HG03565 (cell line): ENCODE data around the gene TRIP4.
"Not testable (repeated sequence)": the region's sequence is repeated elsewhere in the genome, so short reads cannot be mapped to it uniquely, and the experiment has no call there.

Experiments used
- ATAC-seq: cut with Tn5 transposase; IDR thresholded peaks from one replicate; pipeline ENCODE4 v1.9.1; 2021; ENCODE audit warnings: mild to moderate bottlenecking, moderate library complexity; ENCODE audit not compliant: unreplicated experiment

TRIP4 gene

DNA sequence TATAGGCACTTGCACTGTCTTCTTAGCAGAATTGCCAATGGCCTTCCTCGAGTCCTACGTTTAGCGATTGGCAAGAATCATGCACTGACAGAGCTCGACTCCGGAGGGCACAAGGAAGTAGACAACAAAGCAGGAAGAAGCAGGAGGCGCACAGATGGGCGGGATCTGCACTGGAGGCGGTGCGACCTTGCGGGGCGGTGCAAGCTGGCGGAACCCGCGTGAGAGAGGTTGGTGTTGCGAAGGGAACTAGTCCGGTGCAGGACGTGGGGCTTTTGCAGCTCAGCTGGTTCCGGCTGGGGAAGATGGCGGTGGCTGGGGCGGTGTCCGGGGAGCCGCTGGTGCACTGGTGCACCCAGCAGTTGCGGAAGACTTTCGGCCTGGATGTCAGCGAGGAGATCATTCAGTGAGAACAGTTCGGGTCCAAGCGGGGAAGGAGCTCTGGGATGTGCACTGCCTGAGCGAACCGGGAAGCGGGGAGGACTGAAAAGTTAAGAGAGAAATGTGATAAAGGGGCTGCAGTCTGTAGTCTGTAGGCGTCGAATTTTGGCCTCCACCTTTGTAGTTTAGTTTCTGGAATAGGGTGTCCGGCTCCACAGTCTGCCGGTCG lies at the start of gene TRIP4:
Gene TRIP4 (plus strand): TSS at position 275 of the 607 bp plus-strand sequence. CDS start 28 bp downstream, at position 303.
- ATAC-seq = peak; percentile 96

DNA sequence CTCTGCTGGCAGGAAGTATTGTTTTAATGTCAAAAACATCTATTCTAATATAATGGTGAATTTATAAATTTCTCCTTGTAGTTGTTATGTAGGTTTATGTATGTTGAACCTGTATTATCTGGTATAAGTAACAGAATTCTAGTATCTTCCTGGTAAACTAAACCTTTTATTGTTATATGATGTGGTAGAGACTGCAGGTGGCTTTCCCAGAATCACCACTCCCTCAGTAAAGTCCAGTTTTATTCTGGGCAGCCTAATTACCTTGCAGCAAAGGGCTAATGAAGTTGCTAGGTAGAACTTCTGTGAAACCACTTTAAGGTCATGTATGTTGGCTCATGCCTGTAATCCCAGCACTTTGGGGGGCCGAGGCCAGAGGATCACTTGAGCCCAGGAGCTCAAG lies 47.3 kb upstream of the TRIP4 start:
- no peak for ATAC-seq

- ATAC-seq = no peak
Observed at GRCh38 chr15:64341961-64342360, 45.7 kb upstream of the TRIP4 start.

DNA sequence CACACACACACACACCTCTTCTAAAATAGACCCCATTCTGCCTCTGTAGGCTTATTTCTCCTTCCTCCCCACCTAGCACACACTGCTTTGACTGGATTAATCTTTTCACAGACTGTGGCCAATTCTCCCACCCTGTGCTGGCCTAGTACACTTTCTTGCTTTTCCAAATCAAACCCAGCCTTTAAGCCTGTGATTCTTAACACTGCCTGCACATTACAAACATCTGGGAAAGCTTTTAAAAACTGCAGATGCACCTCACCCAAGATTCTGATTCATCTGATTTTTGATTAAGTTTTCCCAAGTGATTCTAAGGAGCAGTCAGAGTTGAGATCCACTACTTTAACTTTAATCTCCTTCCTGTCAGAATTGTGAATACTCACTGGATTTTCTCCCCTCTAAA lies 44.4 kb upstream of the TRIP4 start:
- ATAC-seq = no peak

DNA sequence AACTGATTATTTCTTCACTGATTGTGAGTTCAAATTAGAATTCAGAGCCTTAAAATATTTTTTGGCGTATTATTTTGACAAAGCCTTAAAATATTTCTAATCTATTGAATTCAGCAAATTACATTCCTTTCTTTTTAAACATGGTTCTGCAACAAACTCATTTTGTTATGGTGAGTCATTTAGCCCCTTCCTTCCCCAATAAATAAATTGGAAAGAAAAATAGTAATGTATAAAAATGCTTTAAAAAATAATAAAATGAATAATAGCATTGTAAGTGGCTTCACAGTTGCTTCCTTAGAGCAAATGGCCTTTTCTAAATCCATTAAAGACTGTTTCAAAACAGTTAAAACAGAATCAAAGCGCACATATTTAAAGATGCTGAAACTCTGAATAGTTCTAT lies 43.8 kb upstream of the TRIP4 start:
- ATAC-seq = no peak

DNA sequence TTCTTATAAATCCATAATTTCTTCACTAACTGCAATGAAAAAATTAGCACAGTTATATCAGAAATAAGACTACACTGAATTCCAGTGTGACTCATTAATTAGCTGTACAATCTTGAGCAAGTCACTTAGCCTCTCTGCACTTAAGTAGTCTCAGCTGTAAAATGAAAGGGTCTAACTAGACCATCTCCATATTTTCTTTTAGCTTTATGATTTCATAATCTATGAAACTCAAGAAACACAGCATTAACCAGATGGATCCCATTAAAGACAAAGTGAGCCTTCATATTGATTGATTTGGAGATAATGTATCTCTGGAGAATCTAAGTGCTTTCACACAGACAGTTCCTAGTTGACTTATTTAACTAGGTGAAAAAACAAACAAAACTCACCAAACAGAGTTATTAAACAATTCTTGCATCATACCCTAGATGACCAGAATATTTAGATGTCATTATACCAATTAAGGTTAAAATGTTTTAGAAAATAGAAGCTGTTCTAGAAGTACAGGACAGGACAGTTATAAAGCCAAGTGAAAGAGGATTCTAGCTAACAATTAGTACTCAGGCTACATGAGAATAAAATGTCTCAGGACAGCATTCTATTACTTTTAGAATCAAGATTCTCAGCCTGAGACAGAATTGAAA lies 42.9 kb upstream of the TRIP4 start:
- no peak for ATAC-seq

DNA sequence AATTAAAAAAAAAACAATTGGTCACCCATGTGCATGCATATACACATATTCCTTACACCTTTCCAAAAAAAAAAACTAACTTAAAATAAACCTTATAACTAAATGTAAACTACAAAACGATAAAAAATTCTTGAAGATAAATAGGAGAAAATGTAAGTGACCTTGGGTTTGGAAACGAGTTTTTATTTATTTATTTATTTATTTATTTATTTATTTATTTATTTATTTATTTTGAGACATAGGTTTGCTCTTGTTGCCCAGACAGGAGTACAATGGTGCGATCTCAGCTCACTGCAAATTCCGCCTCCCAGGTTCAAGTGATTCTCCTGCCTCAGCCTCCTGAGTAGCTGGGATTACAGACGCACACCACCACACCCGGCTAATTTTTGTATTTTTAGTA lies 41.4 kb upstream of the TRIP4 start:
- ATAC-seq = not testable (repeated sequence)

- no peak for ATAC-seq
Observed at GRCh38 chr15:64348455-64348854, 39.2 kb upstream of the TRIP4 start.

GRCh38 chr15:64349375-64349774 lies 38.3 kb upstream of the TRIP4 start:
- ATAC-seq = no peak

DNA sequence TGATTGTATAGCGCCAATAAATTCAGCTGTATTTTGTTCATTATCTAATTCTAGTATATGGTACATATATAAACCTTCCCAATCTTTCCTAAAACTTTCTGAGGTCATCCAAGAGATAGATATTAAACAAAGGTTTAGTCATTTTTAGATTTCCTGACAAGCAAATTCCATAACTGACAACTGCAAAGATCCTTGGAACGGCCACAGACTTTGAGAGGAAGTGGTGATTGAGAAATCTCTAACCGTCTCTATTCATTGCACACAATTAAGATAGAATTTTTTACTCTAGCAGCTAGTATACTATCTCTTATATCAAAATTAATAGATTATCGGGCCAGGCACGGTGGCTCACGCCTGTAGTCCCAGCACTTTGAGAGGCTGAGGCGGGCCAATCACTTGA lies 36.4 kb upstream of the TRIP4 start:
- no peak for ATAC-seq

- no peak for ATAC-seq
Observed at GRCh38 chr15:64354688-64355344, 32.8 kb upstream of the TRIP4 start.

- no peak for ATAC-seq
Observed at GRCh38 chr15:64355348-64355943, 32.2 kb upstream of the TRIP4 start.

DNA sequence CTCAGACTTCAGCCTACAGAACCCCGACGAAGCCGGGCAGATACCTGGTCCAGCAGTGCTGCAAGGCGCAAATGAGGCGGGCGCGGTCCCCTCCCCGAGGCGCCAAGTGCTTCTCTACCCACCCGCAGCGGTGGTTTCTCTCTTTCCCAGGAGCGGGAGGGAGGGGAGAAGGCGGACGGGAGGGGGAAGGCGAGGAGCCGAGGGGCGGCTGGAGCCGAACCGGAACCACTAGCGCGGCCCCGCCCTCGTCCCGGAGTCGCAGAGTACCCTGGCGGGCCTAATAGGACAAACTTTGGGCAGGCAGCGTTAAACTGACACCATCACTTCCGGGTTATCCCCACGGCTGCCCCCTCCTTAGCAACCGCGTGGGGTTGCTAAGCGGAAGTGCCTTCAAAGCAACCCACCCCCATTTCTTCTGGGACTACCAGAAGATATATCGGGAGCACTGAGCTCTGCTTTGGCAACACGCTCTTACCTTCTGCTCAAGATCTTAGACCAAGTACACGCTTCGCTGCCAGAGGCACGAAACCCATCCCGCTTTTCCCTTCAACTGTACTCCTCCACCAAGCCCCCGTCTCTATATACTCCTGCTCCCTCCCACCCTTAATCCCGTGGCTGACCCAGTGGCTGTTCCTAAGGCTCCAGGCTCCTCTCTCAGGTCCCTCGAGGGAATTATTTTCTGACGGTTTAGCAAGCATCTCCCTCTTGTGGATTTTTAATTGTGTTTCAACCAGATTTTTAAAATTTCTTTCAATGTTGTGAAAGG lies 31.5 kb upstream of the TRIP4 start, which contains the start of gene CSNK1G1:
Gene CSNK1G1 (minus strand): TSS at position 230 of the 766 bp plus-strand sequence. CDS start 55,674 bp downstream, outside the sequence.
- peak; percentile 85 for ATAC-seq

- no peak for ATAC-seq
Observed at GRCh38 chr15:64356710-64357040, 31.0 kb upstream of the TRIP4 start.

DNA sequence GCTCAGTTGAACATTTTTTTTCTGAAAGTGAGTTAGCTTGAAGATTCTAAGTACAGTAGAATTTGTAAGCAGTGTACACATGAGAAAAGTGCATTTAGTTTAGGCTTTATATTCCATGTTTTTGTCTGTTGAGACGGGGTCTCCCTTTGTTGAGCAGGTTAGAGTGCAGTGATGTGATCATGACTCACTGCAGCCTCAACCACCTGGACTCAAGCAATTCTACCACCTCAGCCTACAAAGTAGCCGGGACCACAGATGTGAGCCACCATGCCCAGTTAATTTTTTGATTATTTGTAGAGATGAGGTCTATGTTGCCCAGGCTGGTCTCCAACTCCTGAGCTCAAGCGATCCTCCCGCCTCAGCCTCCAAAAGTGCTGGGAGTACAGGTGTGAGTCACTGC lies 26.4 kb upstream of the TRIP4 start:
- no peak for ATAC-seq

GRCh38 chr15:64369078-64369607 lies 18.5 kb upstream of the TRIP4 start:
- no peak for ATAC-seq

- not testable (repeated sequence) for ATAC-seq
Observed at GRCh38 chr15:64371383-64371782, 16.3 kb upstream of the TRIP4 start.

DNA sequence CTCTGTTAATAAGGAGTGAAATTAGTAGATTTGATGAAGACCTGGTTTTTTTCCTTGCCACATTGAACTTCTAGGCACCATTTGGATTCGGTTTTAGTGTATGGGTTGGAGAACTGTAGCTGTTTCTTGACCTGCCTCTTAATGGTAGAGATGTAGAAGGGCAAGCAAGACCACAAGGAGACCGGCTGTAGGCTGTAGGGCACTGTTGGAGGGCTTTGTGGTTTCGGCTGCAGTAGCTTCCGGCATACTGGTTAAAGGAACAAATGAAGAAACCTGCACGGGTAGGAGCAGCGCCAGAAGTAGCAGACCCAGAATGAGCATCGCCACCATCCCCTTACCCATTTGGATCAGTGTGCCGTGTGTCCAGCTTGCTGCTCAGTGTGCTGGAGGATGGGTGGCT lies 14.3 kb upstream of the TRIP4 start:
- no peak for ATAC-seq

GRCh38 chr15:64379216-64379960 lies 8.2 kb upstream of the TRIP4 start:
- no peak for ATAC-seq
